Activated T-cell treated with anti-CD3 and anti-CD28 coated beads, Interleukin-2, amount 50 U/mL, for 4 hours (primary cell): ENCODE measurements around the gene EIF3J. TPM values are rescaled to one million over a fixed set of nuclear protein-coding genes. Genes with fewer than 3 reads are reported as not detected.
A peak's percentile ranks its signal among the peaks of the same experiment; 100 is the strongest.
"Not testable (repeated sequence)": the region's sequence is repeated elsewhere in the genome, so short reads cannot be mapped to it uniquely, and the experiment has no call there.

Source experiments
- ATAC-seq, 2 donors: fragments of 200-7000 bp; cut with Tn5 transposase; one replicate each; pipeline ENCODE4 v1.10.0; 2021
- DNase-seq: peaks from one replicate; pipeline ENCODE4 v3.0.0-alpha.2; 2020
- H3K27me3 Mint-ChIP-seq: one replicate; pipeline ENCODE4 v1.8.0; 2021; ENCODE audit warnings: low read depth, mixed read lengths
- H3K36me3 Mint-ChIP-seq: one replicate; pipeline ENCODE4 v1.8.0; 2022; ENCODE audit warnings: mixed read lengths; ENCODE audit not compliant: insufficient read depth
- H3K4me1 Mint-ChIP-seq: one replicate; pipeline ENCODE4 v1.8.0; 2021; ENCODE audit warnings: low read depth, mixed read lengths
- H3K4me3 Mint-ChIP-seq: one replicate; pipeline ENCODE4 v1.8.0; 2021; ENCODE audit warnings: mild to moderate bottlenecking, moderate library complexity, mixed read lengths
- H3K9me3 Mint-ChIP-seq: one replicate; pipeline ENCODE4 v1.8.0; 2021; ENCODE audit warnings: mixed read lengths
- total RNA-seq, 3 donors: library from RNA; stranded (reverse); gene quantifications; one replicate each; pipeline ENCODE4 v1.2.1, GENCODE V29; 2021

EIF3J gene
- total RNA-seq, 3 donors from 2014 or later = 197 to 214 (median 201) TPM

GRCh38 chr15:44554934-44555723, 18.2 kb downstream of the EIF3J start:
- peak in 1 of 2 donors; percentile 37 for ATAC-seq
- Mint-ChIP-seq H3K9me3 (no peaks in the 10 kb centered on the region), H3K4me3 (no peak overlapping the region), H3K36me3 (peaks cover 39% of the 10 kb centered on the region), H3K4me1 (peaks cover 41% of the 10 kb centered on the region), H3K27me3 (no peaks in the 10 kb centered on the region)
- no peak for DNase-seq

- H3K27me3 Mint-ChIP-seq, DNase-seq, H3K4me3 Mint-ChIP-seq, H3K9me3 Mint-ChIP-seq: not testable (repeated sequence)
- peak; percentile 10 to 14 for ATAC-seq
- Mint-ChIP-seq H3K4me1 (peaks cover 26% of the 10 kb centered on the region), H3K36me3 (peaks cover 57% of the 10 kb centered on the region)
These were observed 24.0 kb downstream of the EIF3J start for GRCh38 chr15:44560926-44561325.

GRCh38 chr15:44565387-44566154, 28.6 kb downstream of the EIF3J start:
- Mint-ChIP-seq H3K4me1 (peaks cover 6% of the 10 kb centered on the region), H3K36me3 (peaks cover 47% of the 10 kb centered on the region), H3K27me3 (no peaks in the 10 kb centered on the region), H3K4me3 (no peak overlapping the region), H3K9me3 (no peaks in the 10 kb centered on the region)
- DNase-seq (no peak), ATAC-seq (no peak)

GRCh38 chr15:44566155-44566540, 29.2 kb downstream of the EIF3J start:
- Mint-ChIP-seq H3K27me3 (no peaks in the 10 kb centered on the region), H3K4me3 (no peak overlapping the region), H3K9me3 (no peaks in the 10 kb centered on the region), H3K36me3 (peaks cover 41% of the 10 kb centered on the region), H3K4me1 (peaks cover 1% of the 10 kb centered on the region)
- DNase-seq = no peak
- no peak for ATAC-seq

- no peak for DNase-seq
- H3K36me3 Mint-ChIP-seq = peaks cover 33% of the 10 kb centered on the region
- no peak for ATAC-seq
- H3K9me3 Mint-ChIP-seq = no peaks in the 10 kb centered on the region
- H3K4me3 Mint-ChIP-seq = no peak overlapping the region
- no peaks in the 10 kb centered on the region for H3K4me1 Mint-ChIP-seq
- H3K27me3 Mint-ChIP-seq = no peaks in the 10 kb centered on the region
These were observed 31.4 kb downstream of the EIF3J start for GRCh38 chr15:44568338-44568737.

- Mint-ChIP-seq H3K9me3 (no peaks in the 10 kb centered on the region), H3K27me3 (no peaks in the 10 kb centered on the region), H3K36me3 (peaks cover 28% of the 10 kb centered on the region), H3K4me1 (no peaks in the 10 kb centered on the region), H3K4me3 (no peak overlapping the region)
- DNase-seq (no peak), ATAC-seq (no peak)
These were observed 32.4 kb downstream of the EIF3J start for GRCh38 chr15:44569316-44569715.

- no peak overlapping the region for H3K4me3 Mint-ChIP-seq
- no peaks in the 10 kb centered on the region for H3K4me1 Mint-ChIP-seq
- ATAC-seq = no peak
- no peaks in the 10 kb centered on the region for H3K9me3 Mint-ChIP-seq
- H3K36me3 Mint-ChIP-seq = peaks cover 23% of the 10 kb centered on the region
- DNase-seq = no peak
- no peaks in the 10 kb centered on the region for H3K27me3 Mint-ChIP-seq
These were observed 33.4 kb downstream of the EIF3J start for GRCh38 chr15:44570361-44570760.

GRCh38 chr15:44573386-44573785, 36.4 kb downstream of the EIF3J start:
- ATAC-seq = no peak
- DNase-seq = no peak
- Mint-ChIP-seq H3K4me3 (no peak overlapping the region), H3K27me3 (no peaks in the 10 kb centered on the region), H3K4me1 (peaks cover 2% of the 10 kb centered on the region), H3K9me3 (no peaks in the 10 kb centered on the region), H3K36me3 (peaks cover 7% of the 10 kb centered on the region)

GRCh38 chr15:44574734-44575133, 37.8 kb downstream of the EIF3J start:
- no peak overlapping the region for H3K4me3 Mint-ChIP-seq
- no peak for DNase-seq
- peaks cover 4% of the 10 kb centered on the region for H3K36me3 Mint-ChIP-seq
- H3K27me3 Mint-ChIP-seq = no peaks in the 10 kb centered on the region
- no peak for ATAC-seq
- H3K9me3 Mint-ChIP-seq = no peaks in the 10 kb centered on the region
- peaks cover 5% of the 10 kb centered on the region for H3K4me1 Mint-ChIP-seq

GRCh38 chr15:44580105-44580504, 43.2 kb downstream of the EIF3J start:
- Mint-ChIP-seq H3K4me3 (no peak overlapping the region), H3K27me3 (no peaks in the 10 kb centered on the region), H3K36me3 (peaks cover 20% of the 10 kb centered on the region), H3K9me3 (no peaks in the 10 kb centered on the region), H3K4me1 (peaks cover 10% of the 10 kb centered on the region)
- no peak for DNase-seq
- no peak for ATAC-seq

- no peaks in the 10 kb centered on the region for H3K27me3 Mint-ChIP-seq
- no peak overlapping the region for H3K4me3 Mint-ChIP-seq
- H3K9me3 Mint-ChIP-seq = no peaks in the 10 kb centered on the region
- peaks cover 32% of the 10 kb centered on the region for H3K36me3 Mint-ChIP-seq
- peak; percentile 75 to 80 for ATAC-seq
- peak; percentile 54 for DNase-seq
- H3K4me1 Mint-ChIP-seq = peaks cover 4% of the 10 kb centered on the region
These were observed 47.3 kb downstream of the EIF3J start for GRCh38 chr15:44584162-44584749.

GRCh38 chr15:44585633-44586032, 48.7 kb downstream of the EIF3J start:
- Mint-ChIP-seq H3K36me3 (peaks cover 39% of the 10 kb centered on the region), H3K4me3 (no peak overlapping the region), H3K4me1 (peaks cover 4% of the 10 kb centered on the region), H3K9me3 (no peaks in the 10 kb centered on the region), H3K27me3 (no peaks in the 10 kb centered on the region)
- no peak for DNase-seq
- ATAC-seq = no peak

GRCh38 chr15:44588541-44588940, 51.6 kb downstream of the EIF3J start:
- H3K36me3 Mint-ChIP-seq = peaks cover 31% of the 10 kb centered on the region
- H3K9me3 Mint-ChIP-seq = no peaks in the 10 kb centered on the region
- no peaks in the 10 kb centered on the region for H3K27me3 Mint-ChIP-seq
- peaks cover 5% of the 10 kb centered on the region for H3K4me1 Mint-ChIP-seq
- DNase-seq = no peak
- H3K4me3 Mint-ChIP-seq = no peak overlapping the region
- no peak for ATAC-seq

GRCh38 chr15:44591326-44591725, 54.4 kb downstream of the EIF3J start:
- Mint-ChIP-seq H3K36me3 (peaks cover 27% of the 10 kb centered on the region), H3K9me3 (no peaks in the 10 kb centered on the region), H3K4me3 (no peak overlapping the region), H3K27me3 (no peaks in the 10 kb centered on the region), H3K4me1 (peaks cover 12% of the 10 kb centered on the region)
- ATAC-seq = no peak
- no peak for DNase-seq
